KBM-7 (cell line): ENCODE measurements around the gene NCOR2.

ENCODE experiments used
- DNase-seq: peaks from one replicate; pipeline ENCODE4 v3.0.0-alpha.2; 2015
- in situ Hi-C: fragments of 300-500 bp; cut with MboI; formaldehyde crosslinking; loops from 2 replicates; pipeline ENCODE4 v1.14.3; 2020; ENCODE audit warnings: low sequenced_read_pairs, low pct_unique_long_range_greater_than_20kb, mixed read lengths

Gene NCOR2

DNA sequence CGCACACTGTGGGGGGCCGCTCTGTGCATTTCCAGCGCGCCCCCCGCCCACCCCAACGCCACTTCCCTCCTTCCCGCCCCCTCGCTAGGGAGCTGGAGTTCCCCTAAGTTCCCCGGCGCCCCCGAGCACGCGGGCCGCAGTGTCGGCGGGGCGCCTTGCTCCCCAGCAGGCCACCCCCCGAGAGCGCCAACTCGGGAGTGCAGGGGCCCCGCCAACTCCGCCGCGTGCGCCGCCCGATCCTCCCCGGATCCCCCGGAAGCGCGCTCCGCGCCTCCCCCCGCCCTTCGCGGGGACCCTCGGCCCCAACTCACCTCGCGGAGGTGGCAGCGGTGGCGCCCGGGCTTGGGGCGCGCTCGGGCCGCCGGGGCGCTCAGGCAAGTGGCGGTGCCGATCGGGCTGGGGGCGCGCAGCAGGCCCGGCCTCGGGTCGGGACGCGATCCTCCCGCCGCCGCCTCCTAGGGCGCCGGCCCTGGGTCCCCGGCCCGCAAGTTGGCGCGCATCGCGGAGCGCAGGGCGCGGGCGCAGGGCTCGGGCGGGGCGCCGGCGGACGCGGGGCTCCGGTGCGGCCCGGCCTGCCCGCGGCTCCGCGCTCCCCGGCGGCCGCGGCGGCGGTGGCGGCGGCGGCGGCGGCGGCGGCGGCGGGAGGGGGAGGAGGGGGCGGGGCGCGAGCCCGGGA is at the start of gene NCOR2:
NCOR2 (minus strand) TSS at position 616 of the 676 bp plus-strand sequence. CDS start 72,361 bp downstream, outside the sequence.
- no peak for DNase-seq

DNA sequence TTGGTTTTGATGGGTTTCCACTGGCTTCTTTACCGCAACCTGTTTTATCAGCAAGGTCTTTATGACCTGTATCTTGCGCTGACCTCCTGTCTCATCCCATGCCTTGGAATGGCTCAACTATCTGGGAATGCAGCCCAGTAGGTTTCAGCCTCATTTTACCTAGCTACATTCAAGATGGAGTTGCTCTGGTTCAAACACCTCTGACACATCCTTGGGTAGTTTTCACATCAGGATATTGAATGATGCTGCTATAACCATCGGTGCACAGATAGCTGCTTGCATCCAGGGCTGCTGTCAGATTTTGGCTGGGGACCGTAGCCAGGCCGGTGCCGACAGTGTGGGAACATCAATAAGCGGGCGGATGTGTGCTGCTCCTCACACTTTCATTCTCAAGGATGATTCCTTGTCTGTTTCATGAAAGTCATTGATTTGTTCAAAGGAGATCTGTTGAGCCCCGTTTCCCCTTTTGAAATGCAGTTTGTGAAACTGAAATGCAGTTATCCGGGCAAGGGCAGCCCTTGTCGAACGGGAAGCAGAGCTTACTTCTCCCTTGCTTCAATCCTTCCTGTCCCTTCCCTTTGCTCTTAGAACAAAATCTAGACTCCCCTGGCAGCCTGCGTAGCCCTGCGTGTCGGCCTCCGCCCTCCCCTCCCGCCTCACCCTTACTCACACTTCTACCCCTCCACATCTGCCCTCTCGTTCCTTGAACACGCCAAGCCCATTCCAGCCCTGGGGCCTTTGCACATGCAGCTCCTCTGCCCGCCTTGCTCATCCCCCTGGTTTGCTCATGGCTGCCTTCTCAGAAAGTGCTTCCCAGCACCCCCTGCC is 49.2 kb upstream of the NCOR2 start:
- DNase-seq, result peak; percentile 31
- in situ Hi-C loops, result no loop called here

More for the DNA sequence above, at the start of gene NCOR2:
- in situ Hi-C loops, result no loop called here

DNA sequence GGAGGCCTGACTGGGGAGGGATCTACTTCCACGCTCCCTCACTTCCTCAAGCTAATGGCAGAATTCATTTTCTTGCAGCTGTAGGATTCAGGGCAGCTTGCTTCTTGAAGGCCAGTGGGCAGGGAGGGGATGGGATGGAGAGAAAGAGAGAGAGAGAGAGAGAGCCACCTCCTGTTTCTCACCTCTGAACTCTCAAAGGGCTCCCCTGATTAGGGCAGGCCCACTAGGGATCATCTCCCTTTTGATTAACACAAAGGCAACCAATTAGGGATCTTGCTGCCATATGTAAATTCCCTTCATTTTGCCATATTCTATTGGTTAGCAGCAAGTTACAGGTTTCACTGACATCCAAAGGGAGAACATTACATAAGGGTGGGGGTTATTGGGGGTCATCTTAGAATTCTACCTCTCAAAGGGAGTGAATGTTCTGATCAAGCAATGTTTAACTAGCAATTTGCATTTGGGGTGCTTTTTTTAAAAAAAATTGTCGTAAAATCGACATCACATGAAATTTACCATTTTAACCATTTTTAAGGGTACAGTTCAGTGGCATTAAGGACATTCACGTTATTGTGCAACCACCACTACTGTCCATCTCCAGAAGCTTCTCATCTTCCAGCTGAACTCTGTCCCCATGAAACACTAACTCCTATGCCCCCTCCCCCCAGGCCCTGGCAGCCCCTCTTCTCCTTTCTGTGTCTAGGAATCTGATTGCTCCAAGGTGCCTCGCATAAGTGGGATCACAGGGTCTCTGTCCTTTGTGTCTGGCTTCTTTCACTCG is 47.3 kb upstream of the NCOR2 start:
- in situ Hi-C loops, result no loop called here
- DNase-seq, result no peak

DNA sequence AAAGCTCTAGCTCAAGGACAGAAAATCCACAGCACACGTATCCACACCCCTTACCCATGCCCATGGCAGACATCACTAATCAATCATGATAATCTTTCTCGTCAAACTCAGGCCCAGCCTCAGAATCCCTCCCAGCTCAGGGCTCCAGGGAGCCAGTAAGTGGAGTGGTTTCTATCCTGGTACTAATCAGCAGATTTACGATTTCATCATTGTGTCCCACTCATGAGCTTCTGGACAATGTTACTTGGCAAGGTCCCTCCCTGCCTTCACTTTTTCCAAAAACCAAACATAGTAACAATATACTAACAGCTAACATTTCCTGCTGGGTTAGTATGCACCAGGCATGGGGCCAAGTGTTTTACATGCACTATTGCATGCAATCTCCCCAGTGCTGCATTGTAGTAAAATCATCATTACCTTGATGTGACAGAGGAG is 45.8 kb upstream of the NCOR2 start:
- in situ Hi-C loops, result no loop called here
- no peak for DNase-seq

DNA sequence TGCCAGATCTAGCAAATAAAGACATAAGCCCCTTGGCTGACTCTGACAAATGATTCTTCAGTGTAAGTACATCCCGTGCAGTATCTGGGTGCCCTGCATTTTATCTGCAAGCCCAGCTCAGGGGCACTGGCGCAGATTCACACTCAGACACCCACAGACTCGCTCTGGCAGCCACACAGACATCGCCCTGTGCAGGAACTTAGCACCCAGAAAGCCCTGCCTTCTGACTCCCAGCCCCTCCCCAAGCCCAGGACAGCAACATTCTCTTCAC is 44.9 kb upstream of the NCOR2 start:
- in situ Hi-C loops, result no loop called here

DNA sequence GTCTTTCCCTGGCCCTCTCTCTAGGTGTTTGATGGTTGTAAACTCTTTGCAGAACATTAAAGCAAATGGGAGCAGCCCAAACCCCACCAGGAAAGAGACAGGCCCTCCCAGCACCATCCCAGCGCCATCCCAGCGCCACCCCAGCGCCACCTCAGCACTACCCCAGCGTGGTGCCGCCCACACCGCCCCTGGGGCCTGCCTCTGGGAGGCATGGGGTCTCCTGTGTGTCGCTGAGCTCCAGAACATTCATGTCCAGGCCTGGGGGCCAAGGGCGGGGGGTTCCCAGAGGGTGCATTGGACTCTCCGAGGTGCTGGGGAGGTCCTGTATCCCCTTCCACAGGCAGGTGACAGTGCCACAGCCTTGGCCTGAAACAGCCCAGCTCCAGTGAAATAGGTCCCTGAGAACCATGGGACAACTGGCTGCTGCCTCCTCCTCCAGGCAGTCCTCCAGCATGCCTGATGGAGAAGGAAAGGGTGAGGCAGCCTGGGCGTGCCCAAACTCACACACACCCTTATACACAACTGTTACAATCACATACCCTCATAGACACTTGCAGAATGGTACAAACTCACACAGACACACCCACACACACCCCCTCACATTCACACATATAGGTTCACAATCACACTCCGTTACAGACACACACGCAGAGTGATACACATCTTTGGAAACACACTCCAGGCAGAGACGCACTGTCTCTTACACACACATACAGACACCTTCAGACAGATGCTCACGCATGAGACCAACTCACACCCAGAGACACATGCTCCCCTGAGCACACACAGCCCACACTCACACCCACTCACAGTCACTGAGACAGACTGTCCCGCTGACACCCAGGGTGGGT is 44.4 kb upstream of the NCOR2 start:
- in situ Hi-C loops, result no loop called here
- no peak for DNase-seq

More for the DNA sequence above, 44.9 kb upstream of the NCOR2 start:
- DNase-seq, result no peak

DNA sequence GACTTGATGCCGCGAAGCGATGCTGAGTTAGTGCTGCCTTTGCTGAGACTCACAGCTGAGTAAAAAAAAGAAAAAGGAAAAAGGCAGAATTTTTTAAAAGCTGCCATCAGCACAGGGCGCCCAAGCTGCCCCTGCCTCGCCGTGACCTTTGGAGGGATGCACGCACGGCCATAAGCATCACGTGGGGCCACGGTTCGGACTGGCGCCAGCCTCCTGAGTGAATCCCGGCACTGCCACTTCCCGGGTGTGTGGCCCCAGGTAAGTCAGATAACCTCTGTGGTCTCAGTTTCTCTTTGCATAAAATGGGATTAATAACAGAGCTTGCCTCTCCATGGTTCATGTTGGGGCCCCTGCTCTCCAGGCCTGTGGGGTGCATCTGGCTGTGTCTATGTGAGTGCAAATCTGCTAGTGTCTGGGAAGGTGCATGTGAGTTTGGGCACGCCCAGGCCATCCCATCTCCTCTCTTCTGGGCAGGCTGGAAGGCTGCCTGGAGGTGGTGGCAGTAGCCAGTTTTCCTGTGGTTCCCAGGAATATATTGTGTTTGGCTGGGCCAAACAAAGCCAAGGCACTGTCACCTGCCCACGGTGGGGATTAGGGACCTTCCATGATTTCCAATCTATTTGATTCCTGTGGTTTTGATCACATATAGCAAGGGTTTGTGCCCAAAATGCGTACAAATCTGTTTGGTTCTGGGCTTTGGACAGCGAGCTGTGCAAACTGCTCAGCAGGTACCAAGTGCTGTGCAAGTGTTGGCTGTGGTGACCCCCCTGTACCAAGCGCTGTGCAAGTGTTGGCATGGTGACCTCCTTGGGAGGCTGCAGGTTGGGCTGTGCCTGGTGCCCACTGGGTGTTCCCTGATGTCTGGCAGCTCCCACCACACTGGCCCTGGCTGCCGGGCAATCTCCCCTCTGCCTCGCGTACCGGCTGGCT is 43.5 kb upstream of the NCOR2 start:
- in situ Hi-C loops, result no loop called here
- DNase-seq, result no peak

DNA sequence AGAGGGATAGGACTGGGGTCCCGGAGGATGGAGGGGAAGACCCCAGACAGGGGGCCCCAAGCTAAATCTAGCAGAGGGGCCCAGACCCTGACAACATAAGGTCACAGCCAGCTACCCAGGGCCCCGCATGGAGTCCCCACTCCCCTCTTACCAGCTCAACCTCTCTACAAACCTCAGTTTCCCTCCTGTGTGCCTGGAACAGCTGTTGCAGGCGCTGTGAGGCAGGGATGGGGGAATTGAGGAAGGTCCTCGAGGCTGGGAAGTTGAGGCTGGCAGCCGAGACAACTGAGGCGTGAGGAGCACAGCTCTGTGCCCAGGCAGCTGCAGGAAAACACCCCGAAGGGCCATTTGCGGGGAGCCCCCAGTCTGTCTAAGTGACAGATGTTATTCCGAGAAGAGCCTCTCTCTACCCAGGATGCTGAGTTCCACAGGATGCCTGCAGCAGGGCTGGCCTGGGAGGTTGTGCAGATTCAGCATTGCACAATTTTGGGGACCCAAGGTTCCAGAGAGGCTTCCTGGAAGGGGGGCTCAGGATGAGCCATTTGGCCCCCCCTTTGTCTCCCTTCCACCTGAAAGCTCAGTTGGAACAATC is 42.7 kb upstream of the NCOR2 start:
- in situ Hi-C loops, result no loop called here
- no peak for DNase-seq

DNA sequence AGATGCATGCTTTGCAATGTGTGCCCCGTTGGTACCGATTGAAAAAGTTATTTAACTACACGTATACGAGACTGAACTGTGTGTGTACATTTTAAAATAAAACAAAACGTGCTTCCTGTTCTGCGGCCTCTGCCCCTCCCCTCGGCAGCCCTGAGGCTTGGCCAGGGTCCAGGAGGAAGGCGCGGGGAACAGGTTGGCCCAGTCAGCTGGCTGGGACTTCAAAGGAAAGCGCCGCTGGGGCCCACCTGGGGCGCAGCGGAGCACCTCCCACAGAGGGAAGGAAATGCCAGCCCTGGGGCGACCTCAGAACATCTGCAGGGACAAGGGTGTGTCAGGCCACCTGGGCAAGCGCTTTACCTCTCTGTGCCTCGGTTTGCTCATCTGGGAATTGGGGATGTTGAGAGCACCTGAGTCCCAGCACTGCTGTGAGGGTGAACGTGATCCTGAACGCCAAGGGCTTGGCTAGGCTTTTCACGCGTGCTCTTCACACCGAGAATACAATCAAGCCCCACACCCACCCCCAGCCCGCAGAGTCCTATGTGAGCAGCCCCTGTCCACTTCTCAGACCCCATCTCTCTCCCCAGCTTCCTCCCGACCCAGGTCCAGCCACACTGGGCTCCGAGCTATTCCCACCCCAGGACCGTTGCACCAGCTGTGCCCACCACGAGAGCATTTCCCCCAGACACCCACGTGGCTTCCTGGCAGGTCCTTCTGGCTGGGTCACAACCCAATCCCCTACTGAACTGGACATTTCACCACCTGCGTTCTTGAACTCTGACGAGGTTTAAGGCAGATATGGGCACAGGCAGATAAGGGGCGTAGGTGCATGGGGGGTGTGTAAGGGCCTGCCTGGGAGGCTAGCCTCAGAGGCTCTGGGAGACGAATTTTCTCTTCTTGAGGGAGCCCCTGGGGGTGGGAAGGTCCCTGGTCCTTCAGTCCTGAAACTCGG is 41.9 kb upstream of the NCOR2 start:
- in situ Hi-C loops, result no loop called here
- peak; percentile 90 for DNase-seq

DNA sequence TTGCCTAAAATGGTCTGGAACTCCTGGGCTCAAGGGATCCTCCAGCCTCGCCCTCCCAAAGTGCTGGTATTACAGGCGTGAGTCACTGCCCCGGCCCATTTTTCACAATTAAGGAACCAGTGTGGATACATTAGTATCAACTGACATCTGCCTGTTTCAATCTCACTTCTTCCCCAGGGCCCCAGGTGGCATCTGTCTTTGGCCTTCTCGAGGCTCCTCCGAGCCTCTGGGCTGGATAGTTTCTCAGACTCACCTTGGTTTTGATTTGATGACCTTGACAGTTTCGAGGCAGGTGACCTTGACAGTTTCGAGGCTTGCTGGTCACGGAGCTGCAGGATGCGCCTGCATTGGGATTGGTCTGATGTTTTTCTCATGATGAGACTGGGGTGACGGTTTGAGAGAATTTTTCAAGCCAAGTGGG is 41.0 kb upstream of the NCOR2 start:
- in situ Hi-C loops, result no loop called here
- peak; percentile 22 for DNase-seq

DNA sequence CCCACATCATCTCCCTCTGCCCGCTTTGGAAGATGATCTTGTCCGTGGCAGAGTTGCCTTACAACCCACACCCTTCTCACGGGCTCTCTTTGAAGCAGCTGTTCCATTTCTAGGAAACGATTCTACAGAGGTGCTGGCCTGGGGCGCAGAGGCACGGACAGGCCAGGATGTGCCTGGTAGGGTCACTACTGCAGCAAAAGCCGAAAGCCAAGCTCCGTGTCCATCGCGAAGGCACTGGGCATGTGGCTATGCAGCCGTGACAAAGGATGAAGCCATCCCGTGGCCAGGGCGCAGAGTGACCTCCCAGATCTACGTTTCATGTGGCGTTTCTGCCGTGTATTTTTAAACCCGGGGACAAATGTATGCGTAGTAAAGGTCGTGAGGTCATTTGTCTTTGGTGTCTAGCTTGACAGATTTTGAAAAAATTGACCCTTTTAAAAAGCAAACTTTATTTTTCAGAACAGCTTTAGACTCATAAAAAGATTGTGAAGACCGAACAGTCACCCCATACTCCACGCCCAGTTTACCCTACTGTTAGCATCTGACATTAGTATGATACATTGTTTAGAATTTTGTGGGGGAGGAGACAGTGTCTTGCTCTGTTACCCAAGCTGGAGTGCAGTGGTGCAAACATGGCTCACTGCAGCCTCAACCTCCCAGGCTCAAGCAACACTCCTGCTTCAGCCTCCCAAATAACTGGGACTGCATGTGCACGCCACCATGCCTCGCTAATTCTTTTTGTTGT is 40.4 kb upstream of the NCOR2 start:
- in situ Hi-C loops, result no loop called here
- no peak for DNase-seq

DNA sequence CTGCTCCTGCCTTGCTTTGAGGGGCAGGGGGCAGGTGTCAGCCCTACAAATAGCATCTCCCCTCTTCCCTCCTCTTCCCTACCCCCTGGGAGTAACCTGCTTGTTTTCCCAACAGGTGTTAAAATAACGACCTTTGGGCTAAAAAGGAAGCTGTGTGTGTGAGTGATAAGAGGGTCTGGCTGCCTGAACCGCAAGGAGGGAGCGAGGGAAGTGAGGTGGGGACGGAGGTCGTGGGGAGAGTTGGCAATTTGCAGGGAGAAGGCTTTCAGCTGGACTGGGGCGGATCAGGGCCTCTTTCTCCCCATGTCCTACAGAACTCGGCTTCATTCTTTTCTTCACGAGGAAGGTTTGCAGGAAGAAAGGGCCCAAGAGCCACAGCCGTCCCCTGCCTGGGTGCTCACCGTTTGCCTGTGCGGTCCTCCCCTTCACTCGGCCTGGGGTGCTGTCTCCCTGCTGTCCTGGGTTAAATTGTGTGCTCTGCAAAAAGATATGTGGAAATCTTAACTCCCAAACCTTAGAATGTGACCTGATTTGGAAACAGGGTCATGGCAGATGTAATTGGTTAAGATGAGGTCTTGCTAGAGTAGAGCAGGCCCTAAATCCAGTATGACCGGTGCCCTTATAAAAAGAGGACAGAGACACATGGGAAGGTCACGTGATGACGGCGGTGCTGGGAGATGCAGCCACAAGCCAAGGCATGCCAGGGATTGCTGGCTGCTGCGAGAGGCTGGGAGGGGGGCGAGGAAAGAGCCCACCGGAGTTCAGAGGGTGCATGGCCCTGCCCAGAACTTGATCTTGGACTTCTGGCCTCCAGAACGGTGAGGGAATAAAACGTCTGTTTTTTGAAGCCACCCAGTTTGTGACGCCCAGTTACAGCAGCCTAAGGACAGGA is 38.7 kb upstream of the NCOR2 start:
- in situ Hi-C loops, result no loop called here
- DNase-seq, result peak; percentile 68

DNA sequence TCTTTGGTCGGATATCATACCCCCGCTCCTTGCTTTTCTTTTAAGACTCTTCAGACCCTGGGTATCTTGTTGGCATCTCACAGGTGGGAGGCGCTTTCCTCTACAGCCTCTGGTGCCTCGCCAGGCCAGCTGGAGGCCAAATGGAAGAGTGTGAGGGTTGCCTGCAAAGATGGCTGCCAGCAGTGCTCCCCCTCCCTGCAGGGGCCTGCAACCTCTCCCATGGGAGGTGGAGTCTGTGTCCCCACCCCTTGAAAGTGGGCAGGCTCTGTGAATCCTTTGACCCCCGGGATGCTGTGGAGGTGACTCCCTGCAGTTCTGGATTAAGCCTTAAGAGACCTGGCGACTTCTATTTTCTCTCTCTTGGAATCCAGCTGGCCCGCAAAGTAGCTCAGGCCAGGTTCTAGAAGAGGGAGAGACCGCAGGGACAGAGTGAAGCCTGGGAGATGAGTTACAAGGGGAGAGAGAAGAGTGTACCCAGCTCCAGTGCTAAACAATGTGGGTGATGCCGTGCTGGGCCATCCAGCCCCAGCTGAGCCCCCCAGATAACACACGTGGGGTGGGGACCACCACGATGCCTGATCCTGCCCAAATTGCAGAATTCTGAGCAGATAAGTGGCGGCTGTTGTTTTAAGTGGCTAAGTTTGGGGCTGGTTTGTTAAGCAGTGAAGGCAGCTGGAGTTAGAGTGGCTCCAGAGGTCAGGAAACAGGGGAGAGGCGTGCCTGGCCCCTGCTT is 37.9 kb upstream of the NCOR2 start:
- in situ Hi-C loops, result no loop called here
- no peak for DNase-seq

DNA sequence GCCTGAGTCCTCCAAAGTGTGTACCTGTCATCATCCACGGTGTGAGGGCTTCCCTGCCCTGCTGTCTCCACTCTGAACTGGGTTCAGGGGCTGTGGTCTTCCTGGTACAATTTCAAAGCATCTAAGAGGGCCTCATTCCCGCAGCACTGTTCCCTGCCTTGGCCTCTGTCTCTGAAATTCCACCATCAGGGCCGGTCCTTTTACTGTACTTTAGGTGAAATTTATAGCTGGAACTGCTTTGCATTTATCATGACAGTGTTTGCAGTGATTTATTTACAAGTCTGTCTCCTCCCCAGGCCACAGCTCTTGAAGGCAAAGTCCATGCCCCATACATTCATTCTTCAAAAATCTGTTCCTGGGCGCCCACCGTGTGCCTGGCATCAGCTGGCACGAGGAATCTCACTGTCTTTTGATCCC is 36.9 kb upstream of the NCOR2 start:
- DNase-seq, result no peak
- in situ Hi-C loops, result no loop called here

DNA sequence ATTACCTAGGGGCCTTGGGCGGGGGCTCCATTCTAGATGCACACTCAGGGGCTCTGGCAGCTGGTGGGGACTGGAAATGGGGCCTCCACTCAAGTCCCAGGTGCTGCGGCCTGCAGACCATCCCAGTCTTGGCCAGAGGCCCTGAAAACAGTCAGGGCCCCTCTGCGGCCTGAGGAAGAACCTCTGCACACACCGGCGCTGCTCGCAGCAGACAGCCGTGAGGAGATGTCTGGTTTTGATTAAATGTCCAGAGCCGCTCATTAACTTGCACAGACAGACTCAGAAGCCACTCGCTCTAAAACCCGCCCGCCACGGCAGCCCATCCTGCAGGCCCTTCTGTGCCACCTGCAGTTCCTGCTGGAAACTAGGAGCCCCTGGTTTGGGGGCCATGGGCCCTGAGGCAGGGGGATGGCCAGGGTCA is 36.4 kb upstream of the NCOR2 start:
- in situ Hi-C loops, result no loop called here
- no peak for DNase-seq
